T-helper 2 cell (primary cell): Measurements from ENCODE around the gene MS4A15.
"Not testable (repeated sequence)": the region's sequence is repeated elsewhere in the genome, so short reads cannot be mapped to it uniquely, and the experiment has no call there.

Experiments
- DNase-seq, 5 experiments: peaks; one replicate each; pipeline versions ENCODE4 v3.0.0 to v3.0.0-alpha.2; 2012 to 2022
- total RNA-seq, 2 donors: gene quantifications; one replicate each; lab custom pipeline; 2026; lab: John Stamatoyannopoulos, UW

MS4A15 gene, protein sequence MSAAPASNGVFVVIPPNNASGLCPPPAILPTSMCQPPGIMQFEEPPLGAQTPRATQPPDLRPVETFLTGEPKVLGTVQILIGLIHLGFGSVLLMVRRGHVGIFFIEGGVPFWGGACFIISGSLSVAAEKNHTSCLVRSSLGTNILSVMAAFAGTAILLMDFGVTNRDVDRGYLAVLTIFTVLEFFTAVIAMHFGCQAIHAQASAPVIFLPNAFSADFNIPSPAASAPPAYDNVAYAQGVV
- total RNA-seq = 0 reads per million in 2 donors

- DNase-seq = peak in 1 of 5 experiments; percentile 34
Observed at GRCh38 chr11:60756307-60757032, at the start of gene MS4A15. MS4A15 (plus strand) TSS chr11:60756867; CDS start chr11:60763734, 6,867 bp downstream.

GRCh38 chr11:60706931-60707330, 49.7 kb upstream of the MS4A15 start:
- no peak for DNase-seq

DNA sequence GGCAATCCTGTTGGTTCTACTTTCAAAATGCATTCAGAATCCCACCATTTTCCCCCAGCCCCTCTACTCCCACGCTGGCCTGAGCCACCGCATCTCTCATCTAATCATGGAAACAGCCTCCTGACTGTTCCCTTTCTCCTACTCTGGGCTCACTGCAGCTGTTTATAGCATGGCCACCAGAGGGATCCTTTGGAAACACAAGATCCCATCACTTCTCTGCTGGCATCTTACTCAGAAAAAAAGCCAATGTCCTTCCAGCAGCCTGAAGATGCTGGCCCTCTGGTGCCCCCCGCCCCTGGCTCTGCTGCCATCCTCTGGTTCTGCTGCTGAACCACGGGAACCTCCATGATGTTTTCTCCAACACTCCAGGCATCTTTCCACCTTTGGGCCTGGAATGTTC, 46.2 kb upstream of the MS4A15 start:
- DNase-seq = no peak

DNA sequence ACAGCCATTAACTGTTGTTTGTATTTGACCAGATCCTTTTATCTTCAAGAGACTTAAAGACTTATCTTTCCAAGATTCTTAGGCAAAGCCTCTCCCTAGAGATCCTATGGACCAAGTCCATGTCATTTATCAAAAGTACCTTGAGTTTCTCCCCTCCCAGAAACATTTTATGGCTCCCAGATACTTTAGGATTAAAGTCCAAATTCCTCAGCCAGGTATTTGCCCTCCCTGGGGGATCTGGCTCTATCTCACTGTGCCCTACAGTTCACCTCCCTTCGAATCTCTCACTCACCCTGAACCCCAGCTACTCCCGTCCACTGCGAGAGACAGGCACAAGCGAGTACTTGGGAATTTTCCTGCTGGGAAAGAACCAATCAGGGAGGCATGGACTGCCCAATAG, 45.4 kb upstream of the MS4A15 start:
- DNase-seq = no peak

DNA sequence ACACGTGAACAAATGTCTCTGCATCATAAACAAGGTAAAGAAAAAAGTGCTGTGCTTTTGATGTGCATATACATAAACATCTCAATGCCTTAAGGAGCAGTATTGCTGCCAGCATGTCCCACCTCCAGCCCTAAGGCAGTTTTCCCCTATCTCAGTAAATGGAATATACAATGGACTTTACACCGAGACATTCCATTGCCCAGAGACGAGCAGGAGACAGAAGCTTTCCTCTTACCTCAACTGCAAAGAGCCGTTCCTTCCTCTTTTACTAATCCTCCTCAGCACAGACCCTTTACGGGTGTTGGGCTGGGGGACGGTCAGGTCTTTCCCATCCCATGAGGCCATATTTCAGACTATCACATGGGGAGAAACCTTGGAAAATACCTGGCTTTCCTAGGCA, 43.2 kb upstream of the MS4A15 start:
- DNase-seq = not testable (repeated sequence)

GRCh38 chr11:60717956-60718355, 38.7 kb upstream of the MS4A15 start:
- peak in 1 of 5 experiments; percentile 80 for DNase-seq

GRCh38 chr11:60718524-60719316, 37.9 kb upstream of the MS4A15 start:
- DNase-seq = peak in 1 of 5 experiments; percentile 67

GRCh38 chr11:60719391-60719790, 37.3 kb upstream of the MS4A15 start:
- DNase-seq = no peak

DNA sequence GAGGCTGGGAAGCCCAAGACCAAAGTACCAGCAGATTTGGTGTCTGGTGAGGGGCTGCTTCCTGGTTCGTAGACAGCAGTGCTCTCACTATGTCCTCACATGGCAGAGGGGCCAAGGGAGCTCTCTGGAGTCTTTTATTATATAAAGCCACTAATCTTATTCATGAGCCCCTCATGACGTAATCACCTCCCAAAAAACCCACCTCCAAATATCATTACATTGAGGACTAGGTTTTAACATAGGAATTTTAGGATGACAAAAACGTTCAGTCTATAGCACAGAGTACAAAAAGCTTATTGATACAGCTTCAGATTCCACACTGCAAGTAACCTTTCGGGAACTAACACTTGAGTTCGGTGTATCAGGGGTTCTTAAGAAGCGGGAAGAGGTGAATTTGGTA, 36.2 kb upstream of the MS4A15 start:
- DNase-seq = no peak

DNA sequence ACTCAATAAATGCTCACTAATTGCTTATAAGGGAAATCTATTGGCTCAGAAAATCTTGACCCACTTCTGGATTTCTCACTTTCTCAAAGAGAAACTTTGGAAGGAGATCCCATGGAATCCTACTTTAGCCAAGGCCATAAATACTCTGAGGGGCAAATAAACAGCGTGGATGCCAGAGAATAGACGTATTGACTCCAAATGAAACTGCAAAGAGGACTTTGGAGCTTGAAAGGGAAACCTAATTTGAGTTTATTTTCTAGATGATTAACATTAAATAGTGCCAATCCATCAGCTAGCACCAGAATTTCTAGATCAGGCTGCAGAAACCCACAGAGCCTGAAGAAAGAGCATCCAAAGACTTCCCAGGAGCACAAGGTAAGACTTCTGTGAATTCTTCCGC, 32.2 kb upstream of the MS4A15 start, which contains the start of gene MS4A18:
Gene MS4A18, plus strand, starts transcription at position 301 of the 400 bp plus-strand sequence.
- no peak for DNase-seq

DNA sequence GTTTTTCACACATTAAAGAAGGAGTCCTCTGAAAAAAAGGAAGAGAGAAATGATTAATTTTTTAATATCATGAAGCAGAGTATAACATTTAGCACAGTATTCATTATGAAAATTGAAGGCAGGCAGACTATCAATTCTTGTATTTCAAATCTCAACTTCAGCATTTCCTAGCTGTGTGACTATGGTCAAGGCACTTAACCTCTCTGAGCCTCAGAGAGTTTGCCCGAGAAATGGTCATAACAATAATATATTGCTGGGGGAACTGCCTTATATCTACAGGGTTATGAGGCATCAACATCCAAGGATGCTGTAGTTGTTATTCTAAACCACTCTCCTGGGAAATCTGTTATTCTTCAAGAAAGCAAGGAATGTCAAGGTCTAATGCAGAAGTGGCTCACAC, 31.1 kb upstream of the MS4A15 start:
- DNase-seq = no peak

DNA sequence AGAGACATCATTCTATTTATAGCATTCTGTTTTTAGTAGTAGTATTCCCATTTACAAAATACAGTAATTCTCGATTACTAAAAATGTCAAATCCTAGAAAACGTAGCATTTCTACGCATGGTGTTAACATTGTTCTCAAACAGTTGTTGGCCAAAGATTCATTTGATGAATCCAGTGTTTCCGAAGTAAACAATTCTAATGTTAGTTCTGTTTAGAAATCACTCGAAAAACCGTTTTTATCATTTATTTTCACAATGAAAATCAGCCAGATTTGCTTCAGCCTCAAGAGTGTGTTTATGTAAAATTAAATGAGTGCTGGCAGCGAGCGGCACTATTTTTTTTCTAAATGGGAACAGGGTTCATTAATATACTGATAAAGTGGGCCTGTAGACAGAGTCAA, 25.1 kb upstream of the MS4A15 start:
- no peak for DNase-seq

DNA sequence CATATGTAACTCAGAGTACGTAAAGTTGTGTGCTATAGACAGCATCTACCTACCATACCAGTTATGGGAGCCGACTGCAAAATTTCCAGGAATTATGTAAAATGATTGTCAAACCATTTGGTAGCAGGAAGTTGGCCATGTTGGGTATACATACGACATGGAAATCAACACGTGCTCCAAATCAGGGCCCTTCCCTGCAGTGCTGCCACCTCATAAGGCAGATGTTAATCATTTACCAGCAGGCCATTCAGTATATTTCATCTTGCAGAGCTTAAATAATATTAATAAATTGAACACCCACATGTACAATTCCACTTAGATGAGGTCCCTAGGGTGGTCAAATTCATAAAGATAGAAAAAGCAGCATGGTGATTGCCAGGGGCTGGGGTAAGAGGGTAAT, 22.4 kb upstream of the MS4A15 start:
- no peak for DNase-seq

- no peak for DNase-seq
Observed at GRCh38 chr11:60739114-60739513, 17.6 kb upstream of the MS4A15 start.

DNA sequence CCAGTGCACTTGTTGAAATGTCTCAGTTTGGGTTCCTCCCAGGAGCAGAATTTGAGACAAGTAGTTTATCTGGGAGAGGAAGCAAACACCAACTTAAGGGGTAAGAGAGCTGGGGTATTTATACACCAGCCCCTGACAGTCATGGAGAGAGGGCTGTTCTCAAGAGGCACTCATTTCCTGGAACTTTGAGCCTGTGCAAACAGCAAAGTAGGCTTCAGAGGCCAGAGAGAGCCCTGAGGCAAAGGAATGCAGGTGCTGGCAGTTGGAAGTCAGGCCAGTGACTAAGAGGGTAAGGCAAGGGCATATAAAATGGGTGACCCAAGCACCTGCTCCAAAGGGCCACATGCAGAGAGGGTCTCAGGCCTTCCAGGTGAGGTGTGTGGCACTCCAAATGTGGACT, 16.1 kb upstream of the MS4A15 start:
- DNase-seq = no peak

DNA sequence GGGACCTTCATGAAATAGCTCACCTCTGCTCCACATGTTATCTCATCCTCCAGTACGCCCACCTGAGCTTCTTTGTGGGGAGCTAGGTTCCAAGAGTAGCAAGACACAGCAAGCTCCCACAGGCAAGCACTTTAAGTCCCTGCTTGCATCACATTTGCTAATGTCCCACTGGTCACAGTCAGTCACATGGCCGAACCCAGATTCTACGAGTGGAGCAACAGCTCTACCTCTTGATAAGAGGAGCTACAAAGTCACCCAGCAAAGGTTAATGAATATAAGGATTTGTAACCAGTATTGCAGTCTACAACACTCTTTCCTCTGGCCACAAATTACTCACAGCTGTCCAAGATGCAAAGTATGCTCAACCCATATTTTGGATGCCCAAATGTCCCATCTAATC, 15.2 kb upstream of the MS4A15 start:
- DNase-seq = no peak

- no peak for DNase-seq
Observed at GRCh38 chr11:60743058-60743457, 13.6 kb upstream of the MS4A15 start.

- DNase-seq = no peak
Observed at GRCh38 chr11:60744114-60744513, 12.6 kb upstream of the MS4A15 start.

GRCh38 chr11:60747359-60747873, 9.3 kb upstream of the MS4A15 start:
- no peak for DNase-seq

DNA sequence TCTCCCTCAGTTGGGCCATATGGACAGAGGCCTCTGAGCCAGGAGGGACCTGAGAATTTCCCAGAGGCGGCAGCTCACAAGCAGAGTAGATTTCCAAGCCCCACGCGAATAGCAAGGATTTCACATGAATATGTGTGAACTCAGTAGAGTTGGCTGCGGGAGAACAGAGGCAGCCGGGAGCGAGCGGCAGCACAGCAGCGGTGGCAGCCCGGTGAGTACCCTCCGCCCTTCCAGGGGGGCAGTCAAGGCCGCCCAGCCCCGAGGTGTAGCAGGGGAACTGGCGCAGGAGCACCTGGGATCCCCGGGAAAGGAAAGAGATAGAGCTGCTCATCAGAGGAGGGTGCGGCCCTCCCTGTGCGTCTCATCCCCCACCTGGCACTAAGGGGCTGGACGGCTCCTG, 8.4 kb upstream of the MS4A15 start:
- DNase-seq = no peak

GRCh38 chr11:60748821-60749220, 7.8 kb upstream of the MS4A15 start:
- no peak for DNase-seq

DNA sequence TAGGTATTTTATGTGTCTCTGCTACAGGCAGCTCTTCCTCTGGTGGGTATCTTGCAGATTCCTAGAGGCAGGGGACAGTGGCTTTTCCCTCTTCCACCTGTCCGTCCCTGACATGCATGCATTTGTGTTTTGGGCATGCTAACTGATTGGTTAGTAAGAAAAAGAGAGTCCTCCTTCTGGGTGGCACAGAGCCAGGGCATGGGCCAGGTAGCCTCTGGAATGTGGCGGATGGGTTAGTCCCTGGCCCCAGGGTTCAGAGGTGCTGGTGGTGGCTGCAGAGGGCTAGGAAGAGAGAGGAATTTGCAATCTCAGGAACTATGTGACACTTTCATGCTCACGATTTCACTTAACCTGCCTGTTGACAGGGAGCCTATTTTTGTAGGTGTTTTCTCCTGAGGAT, 5.8 kb upstream of the MS4A15 start:
- DNase-seq = no peak

GRCh38 chr11:60753309-60753708, 3.4 kb upstream of the MS4A15 start:
- no peak for DNase-seq
